ENCODE results near the gene ENKUR.

ENKUR gene

DNA sequence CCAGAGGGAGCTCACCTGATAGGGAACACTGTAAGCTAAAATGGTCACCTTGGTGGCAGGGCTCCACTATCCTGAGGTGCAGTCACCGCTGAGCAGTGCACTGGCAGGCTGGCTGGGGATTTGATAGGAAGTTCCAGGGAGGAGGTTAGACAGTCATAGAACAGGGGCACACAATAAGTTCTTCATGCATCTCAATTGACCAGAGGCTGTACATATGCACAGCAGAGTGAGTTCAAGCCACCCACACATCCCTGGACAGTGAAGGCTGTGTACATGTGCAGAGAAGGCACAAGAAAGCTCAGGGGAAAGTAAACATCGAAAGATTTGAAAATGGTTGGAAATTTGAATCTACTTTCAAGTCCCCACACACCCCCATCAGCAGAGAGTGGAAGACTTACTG, 77.4 kb downstream of the ENKUR start:
- no peaks in the 10 kb centered on the region for H3K36me3 ChIP-seq (replicated peaks)
- H3K27ac ChIP-seq, result no peak overlapping the region
- no peak overlapping the region for H3K4me3 ChIP-seq (ENCODE audit: low read depth, low read length)
- no peak for TF ChIP-seq CTCF (IDR thresholded peaks at IDR 0.05; ENCODE audit: low read depth, low read length, missing control alignments)
- no peaks in the 10 kb centered on the region for H3K27me3 ChIP-seq (replicated peaks)
- no peak for DNase-seq
- in situ Hi-C loops (cut with HindIII; ENCODE audit: low pct_ligation_motif_present, low sequenced_read_pairs), result no loop called here

GRCh38 chr10:24938076-24938475, 77.9 kb downstream of the ENKUR start:
- TF ChIP-seq CTCF (IDR thresholded peaks at IDR 0.05; ENCODE audit: low read depth, low read length, missing control alignments), result no peak
- no peak overlapping the region for H3K27ac ChIP-seq
- no peak for DNase-seq
- H3K36me3 ChIP-seq (replicated peaks), result no peaks in the 10 kb centered on the region
- no peak overlapping the region for H3K4me3 ChIP-seq (ENCODE audit: low read depth, low read length)
- H3K27me3 ChIP-seq (replicated peaks), result no peaks in the 10 kb centered on the region
- in situ Hi-C loops (cut with HindIII; ENCODE audit: low pct_ligation_motif_present, low sequenced_read_pairs), result no loop called here

- no peaks in the 10 kb centered on the region for H3K27me3 ChIP-seq (replicated peaks)
- no peak overlapping the region for H3K27ac ChIP-seq
- no peak for TF ChIP-seq CTCF (IDR thresholded peaks at IDR 0.05; ENCODE audit: low read depth, low read length, missing control alignments)
- no peak for DNase-seq
- H3K36me3 ChIP-seq (replicated peaks), result no peaks in the 10 kb centered on the region
- no peak overlapping the region for H3K4me3 ChIP-seq (ENCODE audit: low read depth, low read length)
- in situ Hi-C loops (cut with HindIII; ENCODE audit: low pct_ligation_motif_present, low sequenced_read_pairs), result no loop called here
Measured at GRCh38 chr10:24935504-24936292, 80.3 kb downstream of the ENKUR start.
